Stomach (tissue), 9 donors: ENCODE data around the gene RSU1. TPM values are rescaled to one million over a fixed set of nuclear protein-coding genes. Genes with fewer than 3 reads are reported as not detected.

ENCODE experiments used
- DNase-seq, 2 donors: peaks; one replicate each; pipeline versions ENCODE4 v3.0.0 to v3.0.0-alpha.2; 2013 to 2019
- H3K27ac ChIP-seq, 5 donors: fragments of 200-600 bp in 4 of 5; sonication (generic) in 4 of 5; one replicate each; pipeline ENCODE4 v1.5.1; 2013 to 2019; ENCODE audit warnings: mild to moderate bottlenecking in 1 of 5, moderate library complexity in 1 of 5
- H3K27me3 ChIP-seq, 3 donors: fragments of 200-600 bp; sonication (generic); one replicate each; pipeline ENCODE4 v1.5.1; 2017 to 2019; ENCODE audit warnings: mixed run types in 1 of 3
- H3K36me3 ChIP-seq, 4 donors: fragments of 200-600 bp; sonication (generic); 1 replicate in 3 of 4; 2 replicates in 1 of 4; pipeline ENCODE4 v1.5.1; 2016 to 2019
- H3K4me1 ChIP-seq, 4 donors: fragments of 200-600 bp; sonication (generic); one replicate each; pipeline ENCODE4 v1.5.1; 2016 to 2019
- H3K4me3 ChIP-seq, 4 donors: fragments of 200-600 bp; sonication (generic) in 3 of 4; one replicate each; pipeline ENCODE4 v1.5.1; 2016 to 2019; ENCODE audit warnings: mild to moderate bottlenecking in 1 of 4
- H3K9me3 ChIP-seq, 4 donors: fragments of 200-600 bp; sonication (generic); one replicate each; pipeline ENCODE4 v1.5.1; 2016 to 2019
- EP300 ChIP-seq: sonication (generic); formaldehyde crosslinking; IDR thresholded peaks from one replicate; pipeline ENCODE4 v1.6.1; 2017; ENCODE audit warnings: antibody characterized with exemption
- POLR2A ChIP-seq, 4 donors: fragments of 450-650 bp; IDR thresholded peaks; one replicate each; pipeline ENCODE4 v1.6.1; 2016; ENCODE audit warnings: antibody characterized with exemption in 4 of 4, control low read depth in 2 of 4, mild to moderate bottlenecking in 1 of 4, moderate library complexity in 1 of 4
- POLR2AphosphoS5 ChIP-seq, 3 donors: sonication (generic); formaldehyde crosslinking; IDR thresholded peaks; one replicate each; pipeline ENCODE4 v1.6.1; 2016; ENCODE audit warnings: antibody characterized with exemption in 3 of 3
- WGBS, 5 donors: extraction: QIAGEN DNeasy Blood & Tissue Kit in 3 of 5; methylation state at CpG; one replicate each; pipeline versions ENCODE4 v1.1.5 to v1.1.7; 2013 to 2018; 5-methylcytosine and 5-hydroxymethylcytosine counted together
- intact Hi-C: fragments of 100-400 bp; cut with DNase I; formaldehyde crosslinking; loops from one replicate; pipeline ENCODE4 v1.15.1; 2023; ENCODE audit warnings: low total_unique reads
- polyA plus RNA-seq, 3 donors: library from polyadenylated mRNA; stranded (reverse); fragments of 200-250 nt; gene quantifications; one replicate each; pipeline ENCODE4 v1.2.3, GENCODE V29; 2013
- total RNA-seq, 5 donors: library from RNA; depleted of rRNA; stranded (reverse); fragments of >200 nt; gene quantifications; one replicate each; pipeline versions ENCODE4 v1.1.0 to v1.2.3, GENCODE V29; 2014 to 2016
- TF ChIP-seq, protein P1 (sequence below), 7 experiments: fragments of 450-650 bp in 4 of 7; fragments of 200-600 bp in 3 of 7; sonication (generic) in 3 of 7; IDR thresholded peaks; one replicate each; pipeline ENCODE4 v1.5.1; 2016 to 2019; ENCODE audit warnings: antibody characterized with exemption in 7 of 7, control low read depth in 2 of 7, mild to moderate bottlenecking in 1 of 7
- donor health status: healthy with polysubstance abuse.
- donor health status: Bipolar disorder and iron deficiency.
- donor health status: healthy.

RSU1 gene
- total and polyA plus RNA-seq, 8 donors, result 8.7 to 43.8 (median 40.4) TPM

GRCh38 chr10:16792675-16793074 lies 24.5 kb downstream of the RSU1 start:
- H3K36me3 ChIP-seq, result no peaks in the 10 kb centered on the region
- WGBS, 5 donors, result 72 to 94% (median 88%) methylated on average over 8 of the region's 8 CpGs
- H3K4me3 ChIP-seq, result no peak overlapping the region
- H3K9me3 ChIP-seq, result no peaks in the 10 kb centered on the region
- no peak overlapping the region for H3K27ac ChIP-seq
- TF ChIP-seq, protein P1, sequence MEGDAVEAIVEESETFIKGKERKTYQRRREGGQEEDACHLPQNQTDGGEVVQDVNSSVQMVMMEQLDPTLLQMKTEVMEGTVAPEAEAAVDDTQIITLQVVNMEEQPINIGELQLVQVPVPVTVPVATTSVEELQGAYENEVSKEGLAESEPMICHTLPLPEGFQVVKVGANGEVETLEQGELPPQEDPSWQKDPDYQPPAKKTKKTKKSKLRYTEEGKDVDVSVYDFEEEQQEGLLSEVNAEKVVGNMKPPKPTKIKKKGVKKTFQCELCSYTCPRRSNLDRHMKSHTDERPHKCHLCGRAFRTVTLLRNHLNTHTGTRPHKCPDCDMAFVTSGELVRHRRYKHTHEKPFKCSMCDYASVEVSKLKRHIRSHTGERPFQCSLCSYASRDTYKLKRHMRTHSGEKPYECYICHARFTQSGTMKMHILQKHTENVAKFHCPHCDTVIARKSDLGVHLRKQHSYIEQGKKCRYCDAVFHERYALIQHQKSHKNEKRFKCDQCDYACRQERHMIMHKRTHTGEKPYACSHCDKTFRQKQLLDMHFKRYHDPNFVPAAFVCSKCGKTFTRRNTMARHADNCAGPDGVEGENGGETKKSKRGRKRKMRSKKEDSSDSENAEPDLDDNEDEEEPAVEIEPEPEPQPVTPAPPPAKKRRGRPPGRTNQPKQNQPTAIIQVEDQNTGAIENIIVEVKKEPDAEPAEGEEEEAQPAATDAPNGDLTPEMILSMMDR (IDR thresholded peaks at IDR 0.05), result no peak
- TF ChIP-seq POLR2A (IDR thresholded peaks at IDR 0.05) (no peak), EP300 (no peak), POLR2AphosphoS5 (IDR thresholded peaks at IDR 0.05) (no peak)
- no peak for DNase-seq
- H3K27me3 ChIP-seq, result no peaks in the 10 kb centered on the region
- H3K4me1 ChIP-seq, result no peaks in the 10 kb centered on the region
- intact Hi-C loops, result no loop called here

DNA sequence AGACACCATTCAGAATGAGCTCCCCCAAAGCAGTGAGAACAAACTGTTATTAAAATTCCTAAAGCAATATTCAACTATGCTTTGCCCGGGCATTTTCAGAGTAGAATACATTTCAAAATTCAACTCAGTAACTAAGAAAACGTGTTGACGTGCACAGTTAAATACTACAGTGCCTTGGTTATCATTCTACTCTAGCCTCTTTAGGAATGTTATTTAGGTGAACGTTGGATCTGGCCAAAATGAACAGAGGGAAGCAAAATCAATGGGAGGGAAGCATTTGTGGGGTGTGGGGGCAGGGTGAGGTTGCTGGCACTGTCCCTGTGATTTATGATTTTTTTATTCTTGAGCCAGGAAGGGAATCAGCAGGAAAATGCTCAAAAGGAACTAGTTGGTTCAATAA lies 27.5 kb downstream of the RSU1 start:
- Histone ChIP-seq H3K36me3 (no peaks in the 10 kb centered on the region), H3K4me1 (no peaks in the 10 kb centered on the region), H3K27me3 (no peaks in the 10 kb centered on the region), H3K4me3 (no peak overlapping the region), H3K9me3 (no peaks in the 10 kb centered on the region), H3K27ac (no peak overlapping the region)
- 80 to 87% (median 84%) methylated on average over 4 of the region's 4 CpGs for WGBS, 5 donors
- intact Hi-C loops, result no loop called here
- TF ChIP-seq, protein P1 (IDR thresholded peaks at IDR 0.05), result no peak
- TF ChIP-seq POLR2AphosphoS5 (IDR thresholded peaks at IDR 0.05) (no peak), POLR2A (IDR thresholded peaks at IDR 0.05) (no peak), EP300 (no peak)
- no peak for DNase-seq

DNA sequence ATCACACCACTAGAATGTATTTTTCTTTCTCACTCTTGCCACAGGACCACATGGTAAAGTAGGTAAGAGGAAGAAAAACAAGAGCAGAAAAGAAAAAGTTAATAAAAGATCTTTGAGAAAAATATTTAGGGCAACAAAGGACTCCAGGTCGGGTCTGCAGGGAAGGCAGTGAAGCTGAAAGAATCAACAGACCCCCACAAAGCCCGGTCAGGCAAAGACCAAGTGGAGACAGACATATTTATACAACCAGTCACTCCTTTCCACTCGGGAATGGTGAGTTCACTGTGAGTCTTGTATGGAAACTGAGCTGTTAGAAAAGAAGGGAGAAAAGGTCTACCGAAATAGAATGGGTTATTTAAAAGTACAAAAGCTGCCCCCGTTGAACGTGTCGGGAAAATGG lies 28.0 kb downstream of the RSU1 start:
- 61 to 83% (median 78%) methylated on average over 7 of the region's 7 CpGs for WGBS, 5 donors
- Histone ChIP-seq H3K4me3 (no peak overlapping the region), H3K4me1 (no peaks in the 10 kb centered on the region), H3K27me3 (no peaks in the 10 kb centered on the region), H3K9me3 (no peaks in the 10 kb centered on the region), H3K27ac (no peak overlapping the region), H3K36me3 (no peaks in the 10 kb centered on the region)
- intact Hi-C loops, result no loop called here
- TF ChIP-seq, protein P1 (IDR thresholded peaks at IDR 0.05), result no peak
- no peak for TF ChIP-seq EP300
- no peak for TF ChIP-seq POLR2AphosphoS5 (IDR thresholded peaks at IDR 0.05)
- no peak for TF ChIP-seq POLR2A (IDR thresholded peaks at IDR 0.05)
- DNase-seq, result no peak

DNA sequence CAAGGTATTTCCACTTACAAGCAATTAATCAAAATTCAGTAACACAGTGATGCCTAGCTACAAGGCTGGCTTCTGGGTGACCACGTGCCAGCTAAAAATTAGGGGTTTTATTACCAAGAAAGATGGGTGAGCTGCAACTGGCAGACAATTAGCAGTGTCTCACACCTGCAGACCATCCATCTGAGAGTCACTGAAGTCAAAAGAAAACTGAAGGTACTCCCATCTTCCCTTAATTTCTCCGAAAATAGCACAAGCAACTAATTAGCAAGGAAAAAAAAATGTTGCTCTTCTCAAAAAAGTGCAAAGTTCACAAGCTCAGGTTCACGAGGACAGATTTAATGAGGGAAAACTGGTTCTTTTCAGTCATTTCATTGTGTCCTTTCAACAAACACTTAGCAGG lies 28.4 kb downstream of the RSU1 start:
- TF ChIP-seq POLR2A (IDR thresholded peaks at IDR 0.05) (no peak), POLR2AphosphoS5 (IDR thresholded peaks at IDR 0.05) (no peak), EP300 (no peak)
- TF ChIP-seq, protein P1 (IDR thresholded peaks at IDR 0.05), result no peak
- Histone ChIP-seq H3K36me3 (no peaks in the 10 kb centered on the region), H3K27ac (no peak overlapping the region), H3K27me3 (no peaks in the 10 kb centered on the region), H3K9me3 (no peaks in the 10 kb centered on the region), H3K4me1 (no peaks in the 10 kb centered on the region), H3K4me3 (no peak overlapping the region)
- 84 to 92% (median 88%) methylated on average over 3 of the region's 3 CpGs for WGBS, 5 donors
- DNase-seq, result no peak
- intact Hi-C loops, result no loop called here
